Measurements from ENCODE around the gene NFATC4. TPM values are rescaled to one million over a fixed set of nuclear protein-coding genes. Genes with fewer than 3 reads are reported as not detected.
"Not testable (repeated sequence)": the region's sequence is repeated elsewhere in the genome, so short reads cannot be mapped to it uniquely, and the experiment has no call there.

Gene NFATC4
- total and polyA plus RNA-seq, 3 donors from 2014 or later, result 40.9 to 83.6 (median 53.5) TPM

- intact Hi-C loops (cut with DNase I; ENCODE audit: low total_unique reads), result loop anchor here (5.0 kb wide), 1 partner anchor 64 kb away; no protein-coding TSS in a partner anchor
Measured at GRCh38 chr14:24368562-24369252, 723 bp downstream of the NFATC4 start.

DNA sequence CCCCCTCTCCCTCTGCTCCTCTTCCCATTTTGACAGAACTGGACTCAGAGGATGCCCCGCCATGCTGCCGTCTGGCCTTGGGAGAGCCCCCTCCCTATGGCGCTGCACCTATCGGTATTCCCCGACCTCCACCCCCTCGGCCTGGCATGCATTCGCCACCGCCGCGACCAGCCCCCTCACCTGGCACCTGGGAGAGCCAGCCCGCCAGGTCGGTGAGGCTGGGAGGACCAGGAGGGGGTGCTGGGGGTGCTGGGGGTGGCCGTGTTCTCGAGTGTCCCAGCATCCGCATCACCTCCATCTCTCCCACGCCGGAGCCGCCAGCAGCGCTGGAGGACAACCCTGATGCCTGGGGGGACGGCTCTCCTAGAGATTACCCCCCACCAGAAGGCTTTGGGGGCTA is 1.5 kb downstream of the NFATC4 start:
- intact Hi-C loops (cut with DNase I; ENCODE audit: low total_unique reads), result loop anchor here (5.0 kb wide), 1 partner anchor 63 kb away; no protein-coding TSS in a partner anchor
- Histone ChIP-seq H3K9me3 (no peaks in the 10 kb centered on the region), H3K4me3 (no peak overlapping the region), H3K27me3 (no peaks in the 10 kb centered on the region), H3K36me3 (ENCODE audit: low read depth, missing control alignments) (no peaks in the 10 kb centered on the region), H3K27ac (peak overlapping the region in 1 of 2 donors; percentile 80), H3K4me1 (peaks cover 16% of the 10 kb centered on the region)
- no peak for TF ChIP-seq POLR2A (IDR thresholded peaks at IDR 0.05)
- TF ChIP-seq, protein P1, sequence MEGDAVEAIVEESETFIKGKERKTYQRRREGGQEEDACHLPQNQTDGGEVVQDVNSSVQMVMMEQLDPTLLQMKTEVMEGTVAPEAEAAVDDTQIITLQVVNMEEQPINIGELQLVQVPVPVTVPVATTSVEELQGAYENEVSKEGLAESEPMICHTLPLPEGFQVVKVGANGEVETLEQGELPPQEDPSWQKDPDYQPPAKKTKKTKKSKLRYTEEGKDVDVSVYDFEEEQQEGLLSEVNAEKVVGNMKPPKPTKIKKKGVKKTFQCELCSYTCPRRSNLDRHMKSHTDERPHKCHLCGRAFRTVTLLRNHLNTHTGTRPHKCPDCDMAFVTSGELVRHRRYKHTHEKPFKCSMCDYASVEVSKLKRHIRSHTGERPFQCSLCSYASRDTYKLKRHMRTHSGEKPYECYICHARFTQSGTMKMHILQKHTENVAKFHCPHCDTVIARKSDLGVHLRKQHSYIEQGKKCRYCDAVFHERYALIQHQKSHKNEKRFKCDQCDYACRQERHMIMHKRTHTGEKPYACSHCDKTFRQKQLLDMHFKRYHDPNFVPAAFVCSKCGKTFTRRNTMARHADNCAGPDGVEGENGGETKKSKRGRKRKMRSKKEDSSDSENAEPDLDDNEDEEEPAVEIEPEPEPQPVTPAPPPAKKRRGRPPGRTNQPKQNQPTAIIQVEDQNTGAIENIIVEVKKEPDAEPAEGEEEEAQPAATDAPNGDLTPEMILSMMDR (IDR thresholded peaks at IDR 0.05), result no peak
- 46 to 71% methylated on average over 6 to 17 of the region's 20 CpGs for WGBS, 2 donors
- no peak for DNase-seq

More at GRCh38 chr14:24368562-24369252, 723 bp downstream of the NFATC4 start:
- Histone ChIP-seq H3K4me3 (peak overlapping the region; percentile 44 to 62), H3K4me1 (peaks cover 16% of the 10 kb centered on the region), H3K9me3 (no peaks in the 10 kb centered on the region), H3K27me3 (no peaks in the 10 kb centered on the region), H3K27ac (peak overlapping the region; percentile 80 to 85), H3K36me3 (ENCODE audit: low read depth, missing control alignments) (no peaks in the 10 kb centered on the region)
- no peak for TF ChIP-seq POLR2A (IDR thresholded peaks at IDR 0.05)
- TF ChIP-seq, protein P1 (IDR thresholded peaks at IDR 0.05), result no peak
- 22% methylated on average over 32 of the region's 52 CpGs; no CpG with 5 or more reads in 1 of the 2 donors for WGBS, 2 donors
- DNase-seq, result peak; percentile 39

- TF ChIP-seq POLR2A (IDR thresholded peaks at IDR 0.05), result no peak
- TF ChIP-seq, protein P1 (IDR thresholded peaks at IDR 0.05), result no peak
- no peak for DNase-seq
- Histone ChIP-seq H3K27ac (no peak overlapping the region), H3K27me3 (no peaks in the 10 kb centered on the region), H3K9me3 (no peaks in the 10 kb centered on the region), H3K4me3 (no peak overlapping the region), H3K36me3 (ENCODE audit: low read depth, missing control alignments) (no peaks in the 10 kb centered on the region), H3K4me1 (peaks cover 16% of the 10 kb centered on the region)
- intact Hi-C loops (cut with DNase I; ENCODE audit: low total_unique reads), result loop anchor here (5.0 kb wide), 1 partner anchor 62 kb away; no protein-coding TSS in a partner anchor
- 82 to 92% methylated on average over 10 to 31 of the region's 32 CpGs for WGBS, 2 donors
Measured at GRCh38 chr14:24369907-24370687, 2.1 kb downstream of the NFATC4 start.

DNA sequence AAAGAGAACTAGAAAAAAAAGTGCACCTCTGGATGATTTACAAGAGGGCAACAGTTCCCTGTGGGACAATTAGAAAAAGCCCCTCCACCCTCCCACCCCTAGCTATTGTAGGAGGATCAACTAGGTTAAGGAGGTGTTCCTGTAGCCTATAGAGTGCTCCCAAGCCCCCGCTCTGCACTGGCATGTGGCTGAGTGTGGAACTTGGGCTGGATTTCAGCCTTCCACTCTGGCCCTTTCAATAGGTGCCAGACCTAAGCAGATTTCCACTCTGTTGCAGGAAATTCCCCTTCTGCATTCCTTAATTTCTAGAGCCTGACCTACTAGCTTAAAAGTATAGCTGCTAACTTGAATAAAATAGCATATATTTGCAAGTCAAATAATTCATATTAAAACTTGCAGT is 2.8 kb downstream of the NFATC4 start:
- DNase-seq, result no peak
- TF ChIP-seq, protein P1 (IDR thresholded peaks at IDR 0.05), result no peak
- no peak for TF ChIP-seq POLR2A (IDR thresholded peaks at IDR 0.05)
- intact Hi-C loops (cut with DNase I; ENCODE audit: low total_unique reads), result no loop called here
- Histone ChIP-seq H3K36me3 (ENCODE audit: low read depth, missing control alignments) (no peaks in the 10 kb centered on the region), H3K4me1 (peaks cover 10% of the 10 kb centered on the region), H3K4me3 (no peak overlapping the region), H3K27me3 (no peaks in the 10 kb centered on the region), H3K27ac (no peak overlapping the region), H3K9me3 (no peaks in the 10 kb centered on the region)
- 75 to 94% methylated on average over 1 of the region's 1 CpG for WGBS, 2 donors

- H3K27me3 ChIP-seq; H3K4me1 ChIP-seq; H3K9me3 ChIP-seq; H3K4me3 ChIP-seq; H3K36me3 ChIP-seq (ENCODE audit: low read depth, missing control alignments); H3K27ac ChIP-seq; intact Hi-C loops (cut with DNase I; ENCODE audit: low total_unique reads); DNase-seq: not testable (repeated sequence)
- WGBS, 2 donors, result 92 to 95% methylated on average over 3 of the region's 3 CpGs
Measured at GRCh38 chr14:24371605-24372004, 3.6 kb downstream of the NFATC4 start.

Data from testis (tissue), 3 donors.